ENCODE measurements around the gene LZTS2. TPM values are rescaled to one million over a fixed set of nuclear protein-coding genes. Genes with fewer than 3 reads are reported as not detected.

Gene LZTS2
- total RNA-seq, 1 experiment from 2014 or later, result 58.3 TPM

- intact Hi-C loops (cut with micrococcal nuclease), result no loop called here
- 0 out of 2 replicates have a peak, but pooled peaks cover under 1% of the 10 kb centered on the region for H3K79me2 ChIP-seq (ENCODE audit: low read length)
- no peaks in the 10 kb centered on the region for H3K9me2 ChIP-seq (replicated peaks; ENCODE audit: low read length)
- H3K4me1 ChIP-seq (ENCODE audit: insufficient read depth, low read length), result peaks cover 12% of the 10 kb centered on the region
- H3K4me3 ChIP-seq (ENCODE audit: low read length), result no peak overlapping the region
- ATAC-seq (no peak), DNase-seq (no peak)
- no peak overlapping the region for H3K27ac ChIP-seq (ENCODE audit: low read length)
- POLR2A ChIA-PET (ENCODE audit: unreplicated experiment), result no interaction called here
- no peak overlapping the region for H2AFZ ChIP-seq (ENCODE audit: low read length)
- H3K4me2 ChIP-seq (ENCODE audit: low read length), result no peak overlapping the region
- CTCF ChIA-PET, result no interaction called here
- BruUV-seq (replicated peaks), result no TSS peak
- H3K27me3 ChIP-seq (ENCODE audit: low read length), result no peaks in the 10 kb centered on the region
- H3K36me3 ChIP-seq (ENCODE audit: low read depth, low read length), result no peaks in the 10 kb centered on the region
- TF ChIP-seq EZH2 (IDR thresholded peaks at IDR 0.05; ENCODE audit: low read length, unreplicated experiment) (no peak), EZH2phosphoT487 (IDR thresholded peaks at IDR 0.05; ENCODE audit: borderline replicate concordance, low read length) (no peak), CTCF (conservative IDR thresholded peaks at IDR 0.05; ENCODE audit: low read depth, low read length) (no peak)
- no peaks in the 10 kb centered on the region for H3K9me3 ChIP-seq (ENCODE audit: low read length)
- no peak overlapping the region for H3K9ac ChIP-seq (ENCODE audit: low read length)
- H3F3A ChIP-seq (ENCODE audit: low read length, unreplicated experiment), result no peaks in the 10 kb centered on the region
- no peaks in the 10 kb centered on the region for H4K20me1 ChIP-seq (ENCODE audit: low read length)
These were observed 8.6 kb downstream of the LZTS2 start for GRCh38 chr10:101007915-101008822.

- Histone ChIP-seq H3K9me2 (replicated peaks; ENCODE audit: low read length) (no peaks in the 10 kb centered on the region), H3K27me3 (ENCODE audit: low read length) (no peaks in the 10 kb centered on the region), H3K79me2 (ENCODE audit: low read length) (no peaks in the 10 kb centered on the region), H3K4me3 (ENCODE audit: low read length) (no peak overlapping the region), H3K27ac (ENCODE audit: low read length) (no peak overlapping the region), H3K36me3 (ENCODE audit: low read depth, low read length) (no peaks in the 10 kb centered on the region), H4K20me1 (ENCODE audit: low read length) (no peaks in the 10 kb centered on the region), H3K4me1 (ENCODE audit: insufficient read depth, low read length) (peaks cover 17% of the 10 kb centered on the region), H2AFZ (ENCODE audit: low read length) (no peak overlapping the region), H3K4me2 (ENCODE audit: low read length) (no peak overlapping the region), H3K9ac (ENCODE audit: low read length) (no peak overlapping the region), H3F3A (ENCODE audit: low read length, unreplicated experiment) (no peaks in the 10 kb centered on the region), H3K9me3 (ENCODE audit: low read length) (no peaks in the 10 kb centered on the region)
- intact Hi-C loops (cut with micrococcal nuclease), result no loop called here
- ChIA-PET POLR2A (ENCODE audit: unreplicated experiment) (no interaction called here), CTCF (no interaction called here)
- DNase-seq (no peak), ATAC-seq (no peak)
- TF ChIP-seq EZH2 (IDR thresholded peaks at IDR 0.05; ENCODE audit: low read length, unreplicated experiment), result no peak
- no peak for TF ChIP-seq CTCF (conservative IDR thresholded peaks at IDR 0.05; ENCODE audit: low read depth, low read length)
- no peak for TF ChIP-seq EZH2phosphoT487 (IDR thresholded peaks at IDR 0.05; ENCODE audit: borderline replicate concordance, low read length)
- no TSS peak for BruUV-seq (replicated peaks)
These were observed 9.3 kb downstream of the LZTS2 start for GRCh38 chr10:101008823-101009423.

- intact Hi-C loops (cut with micrococcal nuclease), result no loop called here
- Histone ChIP-seq H3F3A (ENCODE audit: low read length, unreplicated experiment) (no peaks in the 10 kb centered on the region), H4K20me1 (ENCODE audit: low read length) (no peaks in the 10 kb centered on the region), H3K27ac (ENCODE audit: low read length) (no peak overlapping the region), H2AFZ (ENCODE audit: low read length) (no peak overlapping the region), H3K36me3 (ENCODE audit: low read depth, low read length) (no peaks in the 10 kb centered on the region), H3K79me2 (ENCODE audit: low read length) (no peaks in the 10 kb centered on the region), H3K9me2 (replicated peaks; ENCODE audit: low read length) (no peaks in the 10 kb centered on the region), H3K9ac (ENCODE audit: low read length) (no peak overlapping the region), H3K4me1 (ENCODE audit: insufficient read depth, low read length) (peaks cover 25% of the 10 kb centered on the region), H3K4me3 (ENCODE audit: low read length) (no peak overlapping the region), H3K27me3 (ENCODE audit: low read length) (no peaks in the 10 kb centered on the region), H3K4me2 (ENCODE audit: low read length) (no peak overlapping the region), H3K9me3 (ENCODE audit: low read length) (no peaks in the 10 kb centered on the region)
- ChIA-PET CTCF (interaction anchor here (2.2 kb wide), 1 partner anchor 12 kb away, joined by 16 read pairs; no protein-coding TSS in a partner anchor), POLR2A (ENCODE audit: unreplicated experiment) (no interaction called here)
- no peak for DNase-seq
- ATAC-seq, result no peak
- no TSS peak for BruUV-seq (replicated peaks)
- TF ChIP-seq EZH2phosphoT487 (IDR thresholded peaks at IDR 0.05; ENCODE audit: borderline replicate concordance, low read length), result no peak
These were observed 10.7 kb downstream of the LZTS2 start for GRCh38 chr10:101010329-101010728.

Measured in PC-3 (cell line).